Activated CD8-positive, alpha-beta memory T cell treated with anti-CD3 and anti-CD28 coated beads, Interleukin-2, amount 50 U/mL, for 24 hours (primary cell): ENCODE data around the gene SWT1.

ENCODE experiments used
- DNase-seq: peaks from one replicate; pipeline ENCODE4 v3.0.0-alpha.2; 2020; ENCODE audit errors: extremely low read depth

The SWT1 gene, protein sequence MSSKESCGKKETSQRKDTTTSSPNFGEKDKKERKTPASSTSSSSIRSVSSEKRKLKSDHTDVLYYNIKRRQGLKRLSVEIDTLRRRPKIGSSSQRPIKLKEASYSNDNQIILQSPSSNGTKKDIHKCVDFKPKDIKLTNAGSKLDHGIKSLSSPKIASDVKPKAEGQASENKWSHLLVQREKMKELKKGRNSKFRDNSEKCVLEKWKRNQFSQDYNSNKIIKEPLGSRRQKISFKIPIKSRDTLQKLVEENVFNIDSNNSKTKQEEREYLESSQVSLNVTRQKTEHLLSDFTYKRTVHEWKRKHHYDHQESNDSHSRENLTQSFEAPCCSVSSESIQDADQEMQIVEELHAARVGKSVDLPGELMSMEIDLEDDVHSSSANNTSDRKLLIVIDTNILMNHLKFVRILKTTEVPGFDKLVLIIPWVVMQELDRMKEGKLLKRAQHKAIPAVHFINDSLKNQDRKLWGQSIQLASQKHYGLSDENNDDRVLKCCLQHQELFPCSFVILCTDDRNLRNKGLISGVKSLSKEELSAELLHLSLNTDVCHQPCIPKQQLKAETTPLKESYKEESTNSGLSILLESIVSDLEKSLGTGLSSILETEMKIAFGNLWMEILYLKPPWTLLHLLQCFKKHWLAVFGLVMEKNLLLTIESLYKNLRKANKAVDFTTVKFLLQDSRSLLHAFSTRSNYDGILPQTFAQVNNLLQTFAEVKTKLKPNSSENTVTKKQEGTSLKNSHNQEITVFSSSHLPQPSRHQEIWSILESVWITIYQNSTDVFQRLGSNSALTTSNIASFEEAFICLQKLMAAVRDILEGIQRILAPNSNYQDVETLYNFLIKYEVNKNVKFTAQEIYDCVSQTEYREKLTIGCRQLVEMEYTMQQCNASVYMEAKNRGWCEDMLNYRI

DNA sequence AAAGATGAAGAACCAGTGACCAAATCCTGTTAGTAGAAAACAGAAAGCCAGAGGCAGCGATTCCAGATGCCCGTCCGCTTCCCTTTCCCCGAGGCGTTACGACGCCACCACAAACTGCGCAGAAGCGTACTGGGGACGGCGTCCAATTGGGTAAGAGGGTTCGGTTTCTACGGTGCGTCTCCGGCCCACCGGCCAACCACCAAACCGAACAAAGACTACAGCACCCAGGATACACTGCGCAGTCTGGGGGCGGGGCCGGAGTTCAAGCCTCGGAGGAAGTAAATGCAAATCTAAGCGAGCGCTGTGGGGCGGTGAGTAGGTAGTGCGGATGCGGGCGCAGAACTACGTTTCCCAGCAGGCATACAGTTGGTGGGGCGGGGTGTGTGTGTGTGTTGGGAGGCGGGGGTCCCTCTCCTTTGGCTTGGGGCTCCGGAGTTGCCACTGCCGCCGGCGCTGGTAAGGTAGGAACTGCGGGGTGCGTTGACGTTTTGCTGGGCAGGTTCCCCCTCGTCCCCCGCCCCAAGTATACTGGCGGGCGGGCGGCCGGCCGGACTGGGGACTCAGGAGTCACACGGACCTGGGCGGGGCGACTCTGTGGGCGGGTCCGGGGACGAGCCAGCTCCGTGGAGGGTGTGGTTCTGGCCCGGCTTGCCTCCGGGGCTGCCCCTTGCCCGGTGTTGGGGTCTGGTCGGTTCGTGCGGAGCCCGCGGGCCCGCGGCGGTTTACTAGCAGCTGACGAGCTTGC lies at the start of gene SWT1, which contains the start of gene TRMT1L:
Gene SWT1 (plus strand): TSS at position 314 of the 745 bp plus-strand sequence. CDS start 3,675 bp downstream, outside the sequence.
Gene TRMT1L (minus strand): TSS at position 100 of the 745 bp plus-strand sequence. CDS start 241 bp downstream, outside the sequence.
- DNase-seq: peak; percentile 97

DNA sequence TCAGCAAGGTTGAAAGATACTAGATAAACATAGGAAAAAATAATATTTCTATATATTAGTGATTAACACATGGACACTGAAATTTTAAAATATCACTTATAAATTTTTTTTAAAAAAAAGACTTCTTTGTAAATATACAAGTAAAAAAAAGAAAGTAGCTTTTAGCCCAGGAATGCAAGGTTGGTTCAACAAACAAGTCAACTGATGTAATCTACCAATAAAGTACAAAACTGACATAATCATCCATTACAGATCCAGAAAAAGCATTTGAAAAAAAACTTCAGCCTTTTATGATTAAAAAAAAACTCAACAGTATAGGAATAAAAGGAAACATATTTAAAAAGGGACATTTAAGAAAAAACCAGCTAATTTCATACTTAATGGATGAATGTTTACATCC lies 48.6 kb upstream of the SWT1 start:
- no peak for DNase-seq

DNA sequence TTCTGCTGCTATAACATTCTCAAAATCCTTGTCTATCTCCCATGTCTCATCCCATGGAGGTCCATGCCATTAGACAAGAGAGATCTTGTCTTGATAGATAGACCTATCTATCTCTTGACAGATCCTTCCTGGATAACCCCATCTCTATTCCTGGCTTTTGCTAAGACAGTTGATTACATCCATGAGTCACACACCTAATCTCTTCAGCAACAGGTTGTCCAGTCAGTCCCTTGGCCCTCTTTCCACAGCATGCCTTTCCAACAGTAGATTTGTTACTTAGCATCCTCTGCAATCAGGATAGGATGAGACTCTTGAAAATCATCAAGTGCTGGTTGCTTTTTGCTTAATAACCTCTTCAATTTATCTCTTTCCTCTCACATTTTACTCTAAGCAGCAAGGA lies 46.8 kb upstream of the SWT1 start:
- DNase-seq: no peak

DNA sequence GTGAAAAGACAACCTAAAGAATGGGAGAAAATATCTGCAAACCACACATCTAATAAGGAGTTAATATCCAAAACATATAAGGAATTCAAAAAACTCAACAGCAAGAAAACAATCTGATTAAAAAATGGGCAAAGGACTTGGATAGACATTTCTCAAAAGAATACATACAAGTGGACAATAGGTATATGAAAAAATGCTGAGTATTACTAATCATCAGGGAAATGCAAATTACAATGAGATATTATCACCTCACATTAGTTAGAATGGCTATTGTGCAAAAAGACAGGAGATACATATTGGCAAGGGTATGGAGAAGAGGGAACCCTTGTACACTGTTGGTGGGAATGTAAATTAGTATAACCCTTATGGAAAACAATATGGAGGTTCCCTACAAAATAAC lies 45.1 kb upstream of the SWT1 start:
- no peak for DNase-seq

DNA sequence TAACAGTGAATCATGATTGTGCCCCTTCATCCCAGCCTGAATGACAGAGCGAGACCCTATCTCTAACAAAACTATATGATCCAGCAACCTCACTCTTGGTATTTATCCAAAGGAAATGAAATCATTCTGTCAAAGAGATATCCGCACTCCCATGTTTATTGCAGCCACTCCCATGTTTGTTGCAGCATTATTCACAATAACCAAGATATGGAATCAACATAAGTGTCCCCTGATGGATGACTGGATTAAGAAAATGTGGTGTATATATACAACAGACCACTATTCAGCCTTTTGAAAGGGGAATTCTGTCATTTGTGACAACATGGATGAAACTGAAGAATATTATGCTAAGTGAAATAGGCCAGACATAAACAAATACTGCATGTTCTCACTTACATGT lies 44.6 kb upstream of the SWT1 start:
- no peak for DNase-seq

DNA sequence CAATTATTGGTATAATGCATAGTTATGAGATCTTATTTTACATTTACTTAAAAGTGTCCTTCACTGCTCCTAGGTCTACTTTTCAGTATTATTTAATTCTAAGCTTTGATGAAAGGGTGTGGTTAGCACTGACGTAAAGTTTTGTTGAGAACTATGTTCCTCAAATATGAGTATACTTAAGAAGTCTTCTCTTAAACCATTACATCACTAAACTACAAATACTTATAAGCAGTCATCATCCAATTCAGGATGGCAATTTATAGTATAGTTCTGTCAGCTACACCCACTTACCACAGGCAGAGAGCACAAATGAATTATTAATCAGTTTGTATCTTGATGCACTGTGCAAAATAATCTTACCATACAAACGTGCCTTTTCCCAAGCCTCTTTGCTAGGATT lies 27.3 kb upstream of the SWT1 start:
- no peak for DNase-seq

DNA sequence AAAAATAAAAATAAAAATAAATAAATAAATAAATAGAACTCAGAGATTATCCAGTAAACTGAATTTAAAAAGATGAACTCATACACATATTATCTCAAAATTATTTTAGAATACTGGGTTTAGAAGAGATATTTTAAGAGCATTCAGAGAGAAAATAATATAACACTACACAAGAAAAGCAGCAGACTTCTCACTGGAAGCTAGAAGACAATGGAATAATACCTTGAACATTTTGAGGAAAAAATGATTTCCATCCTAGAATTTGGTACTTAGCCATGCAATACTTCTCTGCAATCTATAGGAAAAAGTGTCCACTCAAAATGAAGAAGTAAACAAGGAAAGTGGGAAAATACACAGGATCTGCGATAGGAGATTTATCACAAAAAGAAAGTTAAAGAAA lies 24.4 kb upstream of the SWT1 start:
- DNase-seq: no peak

DNA sequence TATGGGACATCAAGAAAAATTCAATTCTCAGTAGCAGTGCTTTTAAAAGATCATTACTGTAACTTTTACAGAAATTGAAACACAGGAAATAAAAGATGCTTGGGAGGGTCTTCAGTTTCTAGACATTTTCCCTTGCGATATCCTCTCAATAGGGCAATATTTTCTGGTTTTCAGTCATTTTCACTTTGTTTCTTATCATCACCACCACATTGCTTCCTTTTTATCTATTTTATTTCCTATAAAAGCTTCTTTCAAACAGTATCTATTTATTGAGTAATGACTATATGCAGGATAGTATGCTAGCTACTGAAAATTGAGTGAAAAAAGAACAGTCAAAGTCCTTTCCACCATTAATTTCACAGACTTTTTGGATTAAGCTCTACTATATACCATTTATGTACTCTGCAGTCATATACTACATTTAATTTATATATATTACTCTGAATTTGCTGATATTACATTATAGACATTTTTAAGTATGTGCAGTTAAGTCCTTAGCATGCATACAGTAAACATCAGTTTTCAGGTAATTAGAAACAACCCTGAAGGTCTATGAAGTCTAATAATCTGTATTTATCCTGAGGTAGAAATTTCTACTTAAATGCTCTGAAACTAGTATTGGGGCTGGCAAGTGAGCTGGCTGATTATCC lies 18.9 kb upstream of the SWT1 start:
- no peak for DNase-seq

DNA sequence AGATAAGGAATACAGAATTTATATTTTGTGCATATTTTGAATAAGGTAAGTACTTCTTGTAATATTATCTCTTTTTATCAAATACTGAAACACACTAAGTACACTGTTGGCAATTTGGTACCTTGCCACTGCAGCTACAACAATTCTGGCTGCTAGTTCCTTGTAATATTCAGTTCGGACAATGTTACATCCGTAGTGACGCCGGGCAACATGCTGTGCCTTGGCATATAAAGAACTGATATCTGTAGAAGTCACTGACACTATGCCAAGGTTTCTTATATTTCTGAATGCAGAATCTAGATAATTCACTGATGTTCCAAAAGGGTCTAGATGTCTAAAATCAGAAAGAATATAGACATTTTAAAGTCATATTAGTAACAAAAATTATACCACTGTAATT lies 17.7 kb upstream of the SWT1 start:
- no peak for DNase-seq

DNA sequence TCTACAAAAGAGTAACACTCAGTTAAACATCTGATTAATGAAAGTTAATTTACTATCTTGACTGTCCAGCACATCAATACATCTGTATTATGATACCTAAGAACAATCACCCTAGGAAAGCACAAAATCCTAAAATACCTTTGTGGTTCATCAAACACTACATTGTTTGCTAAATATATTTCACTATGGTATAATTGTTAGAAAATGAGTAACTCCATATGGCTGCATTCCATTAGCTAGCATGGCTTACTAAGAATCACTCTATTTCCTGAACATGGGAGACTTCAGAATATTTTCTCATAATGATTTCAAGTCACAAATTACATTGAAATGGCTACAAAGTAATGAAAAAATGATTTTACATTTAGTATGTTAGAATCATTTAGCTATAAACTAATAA lies 12.7 kb upstream of the SWT1 start:
- no peak for DNase-seq

DNA sequence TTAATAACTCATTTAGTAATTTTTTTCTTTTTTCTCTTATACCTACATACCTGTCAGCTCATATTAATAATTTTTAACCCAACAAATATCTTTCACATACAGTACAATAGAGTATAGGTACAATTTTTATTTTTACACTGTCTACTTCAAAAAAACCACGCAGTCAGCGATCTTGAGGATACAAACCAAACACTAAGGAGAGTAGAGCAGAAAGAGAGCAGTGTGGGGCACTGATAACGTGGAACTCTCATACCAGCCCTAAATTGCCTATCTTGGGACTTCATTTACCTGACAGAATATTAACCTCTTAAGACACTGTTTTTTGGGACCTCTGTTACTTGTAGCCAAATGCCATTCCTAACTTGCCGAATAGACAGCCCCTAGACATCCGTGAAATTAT lies 5.8 kb upstream of the SWT1 start:
- no peak for DNase-seq

DNA sequence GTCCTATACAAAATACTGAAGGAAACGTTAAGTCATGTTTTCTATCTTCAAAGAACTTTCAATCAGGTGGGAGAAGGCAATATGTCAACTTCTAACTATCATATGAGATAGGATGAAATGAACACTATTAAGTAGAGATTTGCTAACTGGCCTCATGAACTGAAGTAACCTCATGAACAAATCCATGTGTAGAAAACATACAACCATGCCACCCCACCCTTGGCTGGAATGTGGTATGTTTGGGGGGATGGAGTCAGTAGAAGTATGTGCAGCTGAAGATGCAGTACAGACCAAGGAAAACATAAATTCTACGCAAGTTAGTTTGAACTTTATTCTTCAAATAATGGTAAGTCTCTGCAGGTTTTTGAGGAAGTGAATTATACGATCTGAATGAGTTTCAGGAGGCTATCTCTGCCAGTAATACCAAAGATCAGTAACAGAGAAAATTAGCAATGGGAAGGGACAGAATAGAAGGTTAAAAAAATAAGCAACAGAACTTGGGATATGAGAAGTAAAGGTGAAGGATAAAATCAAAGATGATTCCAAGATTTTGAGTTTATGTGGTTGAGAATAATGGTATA lies 4.7 kb upstream of the SWT1 start:
- DNase-seq: no peak

DNA sequence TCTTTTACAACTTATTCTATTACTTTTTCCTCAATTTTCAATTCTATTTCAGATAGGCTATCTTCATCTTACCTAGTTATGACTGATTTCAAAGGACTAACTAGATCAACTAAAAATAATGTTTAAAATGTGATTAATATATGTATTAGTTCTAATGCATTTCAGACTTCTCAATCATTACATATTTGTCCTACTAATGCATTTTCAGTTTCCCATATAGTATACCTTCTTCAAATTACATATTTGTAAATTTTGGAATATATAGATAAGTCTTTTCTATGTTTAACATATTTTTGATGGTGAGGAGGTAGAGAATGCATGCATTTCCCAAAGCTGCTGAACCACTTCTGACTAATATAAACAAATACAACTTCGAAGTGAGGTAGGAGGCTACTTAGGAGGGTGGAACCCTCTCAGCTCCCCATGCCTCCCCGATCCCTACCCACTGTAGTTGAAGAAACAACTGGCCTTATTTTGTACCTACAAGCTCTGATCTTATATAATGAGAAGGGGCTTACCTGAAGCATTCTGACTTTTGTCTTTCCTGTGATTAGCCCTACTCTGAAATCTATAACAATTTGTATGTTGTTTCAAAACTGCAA lies 2.0 kb upstream of the SWT1 start:
- no peak for DNase-seq

DNA sequence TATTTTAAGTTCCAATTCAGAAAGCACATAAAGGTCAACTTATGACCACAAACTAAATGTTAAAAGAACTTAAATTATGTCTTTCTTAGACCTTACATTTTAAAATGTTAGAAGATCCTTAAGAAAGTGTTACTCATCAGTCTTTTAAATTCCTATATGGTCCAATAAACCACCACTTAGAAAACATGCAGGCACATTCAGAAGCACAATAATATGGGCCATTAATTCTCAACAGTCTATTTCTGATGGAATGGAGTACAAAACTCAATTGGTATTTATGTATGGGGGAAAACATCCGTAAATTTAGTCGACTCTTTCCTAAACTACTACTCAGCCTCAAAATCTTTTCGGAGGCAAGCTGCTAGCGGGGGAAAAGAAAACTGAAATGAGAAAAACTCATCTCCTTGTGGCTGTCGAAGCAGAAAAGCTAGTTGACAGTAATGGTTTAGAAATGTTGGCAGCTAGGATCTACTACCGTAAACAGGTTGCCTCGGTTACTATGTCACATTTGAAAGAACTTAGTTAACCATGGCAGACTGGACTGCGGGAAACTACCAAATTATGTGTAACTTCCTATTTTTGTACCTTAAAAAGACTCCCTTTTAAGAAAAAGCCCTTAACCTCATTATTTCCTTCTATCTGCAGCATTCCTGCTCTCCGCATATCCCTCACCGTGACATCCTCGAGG lies 1.2 kb upstream of the SWT1 start:
- DNase-seq: no peak

DNA sequence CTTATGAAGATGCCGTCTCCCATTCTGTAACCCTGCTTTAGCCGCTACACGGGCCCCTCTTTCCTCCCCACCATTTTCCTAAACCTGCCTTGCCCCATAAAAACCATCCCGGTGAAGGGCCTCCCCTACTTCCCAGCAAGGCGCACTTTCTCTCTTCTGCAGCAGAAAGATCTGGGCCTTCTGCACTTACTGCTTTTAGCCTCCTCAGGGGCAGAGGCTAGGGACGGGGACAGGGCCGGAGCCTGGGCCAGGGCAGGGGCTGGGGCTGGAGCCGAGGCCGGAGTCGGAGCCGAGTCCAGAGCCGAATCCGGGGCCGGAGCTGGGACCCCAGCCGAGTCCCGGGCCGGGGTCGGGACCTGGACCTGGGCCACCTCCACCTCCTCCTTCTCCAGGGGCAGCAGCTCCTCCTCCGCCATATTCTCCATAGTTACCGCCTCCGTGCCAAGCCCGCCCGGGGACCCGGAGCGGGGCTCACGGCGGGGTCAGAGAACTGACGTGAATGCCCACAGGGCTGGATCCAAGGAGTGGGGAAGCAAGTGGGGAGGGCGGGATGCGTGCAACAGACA lies 596 bp upstream of the SWT1 start:
- no peak for DNase-seq

DNA sequence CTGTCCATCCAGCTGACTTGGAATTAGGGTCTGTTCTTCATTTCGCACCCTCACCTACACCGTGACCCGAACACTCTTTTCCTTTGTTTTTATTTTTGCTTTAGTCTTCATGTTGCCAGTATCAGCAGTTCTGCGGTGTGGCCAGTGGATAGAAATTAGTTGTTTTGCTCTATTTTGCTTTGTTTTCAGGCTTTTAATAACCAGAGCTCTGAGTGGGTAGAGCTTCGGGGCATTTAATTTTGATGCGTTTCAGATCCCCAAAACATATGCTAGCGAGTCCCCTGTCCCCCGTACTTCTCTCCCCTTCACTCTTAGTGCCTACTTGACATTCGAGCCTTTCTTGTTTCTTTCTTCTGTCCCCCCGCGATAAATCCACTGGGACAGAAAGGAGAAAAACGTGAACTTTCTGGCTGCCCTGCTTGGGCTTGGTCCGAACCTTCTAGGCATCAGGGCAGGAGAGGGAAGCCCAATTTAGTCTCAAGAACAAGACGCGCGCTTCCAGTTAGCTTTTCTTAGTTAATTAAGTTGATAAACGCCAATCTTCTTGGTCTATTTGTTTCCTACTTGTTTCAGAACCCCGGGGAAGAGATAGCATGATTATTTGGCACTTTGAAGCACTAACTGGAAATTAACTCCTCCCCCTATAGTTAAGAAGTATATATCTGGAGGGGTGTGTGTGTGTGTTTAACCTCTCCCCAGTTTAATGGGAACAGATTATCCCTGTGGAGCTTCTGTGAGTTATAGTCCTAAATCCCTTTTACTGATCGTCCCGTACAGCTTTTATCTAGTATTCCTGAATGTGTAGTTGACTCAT lies 839 bp downstream of the SWT1 start:
- no peak for DNase-seq

DNA sequence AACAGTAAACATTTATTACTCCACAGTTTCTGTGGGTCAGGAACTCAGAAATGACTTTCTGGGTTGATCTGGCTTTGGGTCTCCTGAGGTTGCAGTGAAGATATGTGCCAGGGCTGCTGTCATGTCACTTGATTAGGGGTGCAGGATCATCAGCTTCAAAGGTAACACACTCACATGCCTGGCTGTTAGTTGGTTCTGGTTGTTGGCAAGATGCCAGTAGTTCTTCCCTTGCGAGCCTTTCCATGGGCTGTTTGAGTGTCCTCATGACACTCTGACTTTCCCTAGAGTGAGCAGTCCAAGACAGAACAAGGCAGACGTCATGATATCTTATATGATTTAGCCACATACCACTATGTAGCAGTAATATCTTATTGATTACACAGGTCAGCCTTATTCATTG lies 1.8 kb downstream of the SWT1 start:
- DNase-seq: no peak

DNA sequence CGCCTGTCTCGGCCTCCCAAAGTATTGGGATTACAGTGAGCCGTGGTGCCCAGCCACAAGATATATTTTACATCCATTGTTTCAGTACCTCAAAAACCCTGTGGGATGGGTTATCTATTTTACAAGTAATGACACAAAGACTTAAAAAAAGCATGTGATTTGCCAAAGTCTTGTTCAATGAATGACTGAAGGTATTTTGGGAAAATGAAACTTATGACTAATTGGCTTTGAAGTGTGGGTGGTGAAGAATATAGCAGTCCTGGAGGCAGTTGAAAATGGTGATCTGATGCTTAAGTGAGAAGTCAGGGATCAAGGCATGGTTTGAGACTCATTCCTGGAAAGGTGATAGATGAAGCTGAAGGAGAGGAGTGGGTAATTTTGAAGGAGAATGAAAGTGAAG lies 3.0 kb downstream of the SWT1 start:
- no peak for DNase-seq

DNA sequence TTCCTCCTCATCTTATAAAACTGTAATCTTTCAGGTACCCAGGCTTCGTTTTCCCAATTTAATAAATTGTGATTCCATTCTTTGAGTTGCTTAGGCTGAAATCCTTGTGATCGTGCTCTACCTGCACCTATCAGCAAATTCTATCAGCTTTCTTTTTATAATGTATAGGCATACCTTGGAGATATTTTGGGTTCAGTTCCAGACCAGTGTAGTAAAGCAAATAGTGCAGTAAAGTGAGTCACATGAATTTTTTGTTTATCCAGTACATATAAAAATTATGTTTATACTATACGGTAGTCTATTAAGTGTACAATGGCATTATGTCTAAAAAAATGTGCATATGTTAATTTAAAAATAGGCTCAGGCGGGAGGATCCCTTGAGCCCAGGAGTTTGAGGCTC lies 5.5 kb downstream of the SWT1 start:
- no peak for DNase-seq
